ENCODE data around the gene UBAP1L.
"Not testable (repeated sequence)": the region's sequence is repeated elsewhere in the genome, so short reads cannot be mapped to it uniquely, and the experiment has no call there.

UBAP1L gene

DNA sequence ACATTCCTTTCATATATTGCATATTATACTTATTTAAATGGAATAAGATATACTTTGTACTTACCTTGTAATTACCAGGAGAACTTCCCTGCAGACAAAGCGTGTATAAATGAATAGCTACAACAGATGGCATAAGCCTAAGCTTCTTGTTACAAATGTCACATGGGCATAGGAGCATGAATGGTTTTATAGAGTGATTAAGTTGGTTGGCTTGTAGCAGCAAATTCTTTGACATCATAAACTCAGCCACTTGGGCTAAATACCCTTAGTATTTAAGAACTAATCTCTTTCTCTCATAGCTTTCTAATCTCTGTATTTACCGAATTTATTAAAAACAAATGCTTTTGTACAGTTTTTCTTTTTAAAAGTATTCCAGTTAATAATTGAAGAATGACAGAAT is at the start of gene UBAP1L:
TSS of gene UBAP1L (minus strand) at position 115 of the 400 bp plus-strand sequence. CDS start 8,985 bp downstream, outside the sequence.
- H3K27ac Mint-ChIP-seq, result no peak within 1 kb of the TSS
- no peak within 1 kb of the TSS for H3K4me3 Mint-ChIP-seq
- H3K9me3 Mint-ChIP-seq, result no peaks in the 10 kb centered on the region
- H3K36me3 Mint-ChIP-seq, result peaks cover 45 to 51% of the 10 kb centered on the region in 2 donors
- no peak for ATAC-seq (replicated peaks)
- DNase-seq, result no peak
- no peaks in the 10 kb centered on the region for H3K4me1 Mint-ChIP-seq
- H3K27me3 Mint-ChIP-seq, result no peaks in the 10 kb centered on the region

DNA sequence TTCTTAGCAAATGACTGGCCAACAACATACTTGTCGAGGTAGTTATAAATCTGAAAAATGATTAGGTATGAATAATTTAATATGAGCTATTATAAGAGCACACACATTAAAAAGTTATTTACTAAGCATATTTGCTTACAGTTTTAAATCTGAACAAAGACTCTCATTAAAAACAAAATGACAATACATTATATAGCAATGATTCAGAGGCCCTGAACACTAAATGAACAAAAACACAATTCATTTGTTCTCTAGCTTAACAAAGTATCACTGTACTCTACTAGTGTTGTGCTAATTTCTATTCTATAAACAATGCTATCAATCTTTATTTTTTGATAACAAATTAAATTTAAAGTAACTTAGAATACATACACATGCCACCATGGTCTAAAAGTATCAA is 49.1 kb upstream of the UBAP1L start:
- peaks cover 7 to 17% of the 10 kb centered on the region in 2 donors for H3K36me3 Mint-ChIP-seq
- no peaks in the 10 kb centered on the region for H3K9me3 Mint-ChIP-seq
- DNase-seq, result no peak
- H3K27ac Mint-ChIP-seq, result no peak overlapping the region
- H3K27me3 Mint-ChIP-seq, result no peaks in the 10 kb centered on the region
- peaks cover 0 to 4% of the 10 kb centered on the region in 2 donors for H3K4me1 Mint-ChIP-seq
- no peak for ATAC-seq (replicated peaks)
- no peak overlapping the region for H3K4me3 Mint-ChIP-seq

DNA sequence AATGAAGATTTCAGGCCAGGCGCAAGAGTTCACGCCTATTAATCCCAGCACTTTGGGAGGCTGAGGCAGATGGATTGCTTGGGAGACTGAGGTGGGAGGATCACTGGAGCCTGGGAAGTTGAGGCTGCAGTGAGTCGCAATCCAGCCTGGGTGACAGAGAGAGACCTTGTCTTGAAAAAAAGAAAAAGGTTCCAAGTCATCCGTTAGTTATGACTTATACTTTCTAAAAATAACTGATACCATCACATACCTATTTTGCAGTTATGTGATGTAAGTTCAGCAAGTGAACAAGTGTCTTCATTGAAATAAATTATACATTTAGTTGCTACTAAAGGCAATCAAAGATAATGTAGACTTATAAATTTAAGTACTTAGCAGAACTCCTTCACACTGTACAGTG is 48.0 kb upstream of the UBAP1L start:
- no peaks in the 10 kb centered on the region for H3K9me3 Mint-ChIP-seq
- no peaks in the 10 kb centered on the region for H3K27me3 Mint-ChIP-seq
- DNase-seq (no peak), ATAC-seq (replicated peaks) (no peak)
- H3K36me3 Mint-ChIP-seq, result peaks cover 5 to 15% of the 10 kb centered on the region in 2 donors
- H3K4me3 Mint-ChIP-seq, result no peak overlapping the region
- no peaks in the 10 kb centered on the region for H3K4me1 Mint-ChIP-seq
- H3K27ac Mint-ChIP-seq, result no peak overlapping the region

DNA sequence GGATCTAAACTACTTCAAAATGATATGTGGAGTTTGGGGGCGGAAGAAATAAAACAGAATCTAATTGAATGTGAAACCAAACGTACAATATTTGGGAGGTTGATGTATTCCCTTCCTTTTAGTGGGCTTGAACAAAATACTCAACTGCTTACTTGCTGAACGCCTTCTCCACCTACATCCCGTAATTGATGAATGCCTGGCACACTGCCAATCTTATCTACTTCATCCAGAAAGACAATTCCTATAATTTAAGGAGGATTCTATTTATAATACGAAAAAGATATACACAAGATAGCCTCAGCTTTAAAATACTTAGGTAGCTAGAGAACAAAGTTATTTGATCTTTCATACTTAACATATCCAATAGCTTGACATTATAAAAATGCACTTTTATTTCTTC is 41.7 kb upstream of the UBAP1L start:
- ATAC-seq (replicated peaks), result no peak
- no peaks in the 10 kb centered on the region for H3K9me3 Mint-ChIP-seq
- H3K4me1 Mint-ChIP-seq, result no peaks in the 10 kb centered on the region
- DNase-seq, result no peak
- H3K27me3 Mint-ChIP-seq, result no peaks in the 10 kb centered on the region
- peaks cover 23 to 29% of the 10 kb centered on the region in 2 donors for H3K36me3 Mint-ChIP-seq
- no peak overlapping the region for H3K27ac Mint-ChIP-seq
- H3K4me3 Mint-ChIP-seq, result no peak overlapping the region

DNA sequence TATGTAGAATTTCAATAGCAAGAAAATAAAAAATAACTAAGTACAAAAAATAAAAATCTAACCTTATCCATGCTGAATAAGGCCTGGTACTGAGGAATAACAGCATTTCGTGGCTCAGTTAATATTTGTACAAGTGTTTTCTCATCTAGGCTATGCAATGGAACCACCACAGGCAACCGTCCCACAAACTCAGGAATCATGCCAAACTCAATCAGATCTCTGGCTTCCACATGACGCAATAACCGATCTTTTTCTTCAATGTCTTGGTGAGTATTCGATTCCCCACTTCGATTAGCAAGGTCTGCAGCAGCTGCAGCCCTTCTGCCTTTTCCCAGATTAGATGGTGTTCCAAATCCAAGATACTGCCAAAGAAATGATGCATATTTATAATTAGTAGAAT is 39.7 kb upstream of the UBAP1L start:
- peaks cover 25 to 26% of the 10 kb centered on the region in 2 donors for H3K36me3 Mint-ChIP-seq
- no peaks in the 10 kb centered on the region for H3K27me3 Mint-ChIP-seq
- ATAC-seq (replicated peaks), result no peak
- no peak overlapping the region for H3K27ac Mint-ChIP-seq
- H3K4me1 Mint-ChIP-seq, result no peaks in the 10 kb centered on the region
- no peak overlapping the region for H3K4me3 Mint-ChIP-seq
- DNase-seq, result no peak
- H3K9me3 Mint-ChIP-seq, result no peaks in the 10 kb centered on the region

DNA sequence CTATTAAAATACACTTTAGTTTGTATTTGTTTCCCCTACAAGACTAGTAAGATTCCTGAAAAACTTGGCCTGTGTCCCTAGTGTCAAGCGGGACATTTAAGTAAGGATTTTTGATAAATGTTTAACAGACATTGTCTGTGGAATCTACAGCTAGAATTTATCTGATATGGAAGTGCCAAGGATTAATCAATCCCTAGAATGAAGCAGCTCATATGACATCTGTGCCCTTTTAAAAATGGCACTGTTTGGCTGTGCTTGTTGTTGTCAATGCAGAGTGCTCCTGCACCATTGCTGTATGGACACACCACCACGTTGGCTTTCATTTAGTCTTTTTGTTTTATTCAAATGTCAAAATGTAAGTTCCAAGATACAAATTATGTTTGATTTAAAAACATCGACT is 32.9 kb upstream of the UBAP1L start:
- no peak for ATAC-seq (replicated peaks)
- no peaks in the 10 kb centered on the region for H3K4me1 Mint-ChIP-seq
- no peaks in the 10 kb centered on the region for H3K27me3 Mint-ChIP-seq
- no peaks in the 10 kb centered on the region for H3K9me3 Mint-ChIP-seq
- no peak overlapping the region for H3K27ac Mint-ChIP-seq
- H3K36me3 Mint-ChIP-seq, result peaks cover 14 to 16% of the 10 kb centered on the region in 2 donors
- H3K4me3 Mint-ChIP-seq, result no peak overlapping the region
- DNase-seq, result no peak

DNA sequence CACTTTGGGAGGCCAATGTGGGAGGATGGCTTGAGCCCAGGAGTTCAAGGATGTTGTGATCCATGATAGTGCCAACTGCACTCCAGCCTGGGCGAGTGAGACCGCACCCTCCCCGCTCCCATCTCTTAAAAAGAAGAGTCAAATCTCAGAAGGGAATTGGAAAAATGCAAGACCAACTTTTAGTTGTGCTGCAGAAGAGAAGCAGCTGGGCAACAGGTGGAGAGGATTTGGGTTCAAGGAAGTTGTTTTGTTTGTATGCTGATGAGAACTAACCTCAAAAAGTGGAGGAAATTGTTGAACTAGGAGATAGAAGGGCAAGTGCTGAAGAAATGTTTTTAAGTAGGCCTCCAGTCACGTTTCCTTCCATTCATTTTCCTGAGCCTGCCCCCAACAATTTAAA is 31.4 kb upstream of the UBAP1L start:
- Mint-ChIP-seq H3K9me3 (no peaks in the 10 kb centered on the region), H3K27ac (no peak overlapping the region), H3K36me3 (peaks cover 7 to 10% of the 10 kb centered on the region in 2 donors), H3K4me3 (no peak overlapping the region), H3K27me3 (no peaks in the 10 kb centered on the region), H3K4me1 (no peaks in the 10 kb centered on the region)
- ATAC-seq (replicated peaks) (no peak), DNase-seq (no peak)

DNA sequence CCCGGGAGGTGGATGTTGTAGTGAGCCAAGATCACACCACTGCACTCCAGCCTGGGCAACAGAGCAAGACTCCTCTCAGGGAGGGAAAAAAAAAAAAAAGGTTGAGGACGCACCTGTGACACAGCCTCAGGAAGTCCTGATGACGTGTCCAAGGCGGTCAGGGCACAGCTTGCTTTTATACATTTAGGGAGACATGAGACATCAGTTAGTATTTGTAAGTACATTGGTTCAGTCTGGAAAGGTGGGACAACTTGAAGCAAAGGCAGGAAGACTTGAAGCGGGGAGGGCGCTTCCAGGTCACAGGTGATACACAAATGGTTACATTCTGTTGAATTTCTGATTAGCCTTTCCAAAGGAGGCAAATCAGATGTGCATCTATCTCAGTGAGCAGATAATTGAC is 23.6 kb upstream of the UBAP1L start:
- H3K4me3 Mint-ChIP-seq; H3K27ac Mint-ChIP-seq; H3K27me3 Mint-ChIP-seq; ATAC-seq (replicated peaks); DNase-seq; H3K9me3 Mint-ChIP-seq: not testable (repeated sequence)
- Mint-ChIP-seq H3K4me1 (peaks cover 5 to 10% of the 10 kb centered on the region in 2 donors), H3K36me3 (peaks cover 6 to 13% of the 10 kb centered on the region in 2 donors)

DNA sequence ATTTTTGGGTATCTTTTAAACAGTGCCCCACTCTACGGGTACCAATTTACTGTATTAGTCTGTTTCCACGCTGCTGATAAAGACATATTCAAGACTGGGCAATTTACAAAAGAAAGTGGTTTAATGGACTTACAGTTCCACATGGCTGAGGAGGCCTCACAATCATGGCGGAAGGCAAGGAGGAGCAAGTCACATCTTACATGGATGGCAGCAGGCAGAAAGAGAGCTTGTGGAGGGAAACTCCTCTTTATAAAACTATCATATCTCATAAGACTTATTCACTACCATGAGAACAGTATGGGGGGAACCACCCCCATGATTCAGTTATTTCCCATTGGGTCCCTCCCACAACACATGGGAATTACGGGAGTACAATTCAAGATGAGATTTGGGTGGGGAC is 22.9 kb upstream of the UBAP1L start:
- not testable (repeated sequence) for H3K27ac Mint-ChIP-seq; H3K27me3 Mint-ChIP-seq; DNase-seq; H3K4me3 Mint-ChIP-seq; ATAC-seq (replicated peaks); H3K9me3 Mint-ChIP-seq
- Mint-ChIP-seq H3K36me3 (peaks cover 6 to 15% of the 10 kb centered on the region in 2 donors), H3K4me1 (peaks cover 6 to 12% of the 10 kb centered on the region in 2 donors)

DNA sequence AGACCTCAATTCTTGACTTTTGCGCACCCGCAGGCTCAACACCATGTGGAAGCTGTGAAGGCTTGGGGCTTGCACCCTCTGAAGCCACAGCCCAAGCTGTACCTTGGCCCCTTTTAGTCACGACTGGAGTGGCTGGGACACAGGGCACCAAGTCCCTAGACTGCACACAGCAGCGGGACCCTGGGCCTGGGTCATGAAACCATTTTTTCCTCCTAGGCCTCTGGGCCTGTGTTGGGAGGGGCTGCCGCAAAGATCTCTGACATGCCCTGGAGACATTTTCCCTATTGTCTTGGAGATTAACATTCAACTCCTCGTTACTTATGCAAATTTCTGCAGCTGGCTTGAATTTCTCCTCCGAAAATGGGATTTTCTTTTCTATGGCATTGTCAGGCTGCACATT is 22.1 kb upstream of the UBAP1L start:
- peaks cover 6 to 15% of the 10 kb centered on the region in 2 donors for H3K36me3 Mint-ChIP-seq
- H3K27me3 Mint-ChIP-seq; H3K4me3 Mint-ChIP-seq; H3K27ac Mint-ChIP-seq; H3K9me3 Mint-ChIP-seq; DNase-seq; ATAC-seq (replicated peaks): not testable (repeated sequence)
- peaks cover 6 to 20% of the 10 kb centered on the region in 2 donors for H3K4me1 Mint-ChIP-seq

DNA sequence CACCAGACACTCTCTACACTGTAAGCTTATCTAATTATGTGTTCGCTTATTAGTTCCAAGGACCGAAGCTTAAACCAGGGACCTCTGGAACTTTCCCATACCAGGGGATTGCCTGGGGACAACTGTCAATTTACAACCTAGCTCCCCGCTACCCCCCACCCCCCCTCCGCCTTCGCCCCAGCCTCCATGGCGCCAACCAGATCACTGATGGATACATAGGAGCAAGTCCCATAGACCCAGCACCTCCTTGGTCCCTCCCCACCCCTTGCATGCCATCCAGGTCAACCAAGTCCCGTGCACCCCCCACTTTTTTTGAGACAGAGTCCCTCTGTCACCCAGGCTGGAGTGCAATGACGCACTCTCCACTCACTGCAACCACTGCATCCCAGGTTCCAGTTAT is 19.5 kb upstream of the UBAP1L start:
- H3K4me1 Mint-ChIP-seq, result peaks cover 13 to 37% of the 10 kb centered on the region in 2 donors
- H3K9me3 Mint-ChIP-seq, result peaks cover 6 to 8% of the 10 kb centered on the region in 2 donors
- no peak overlapping the region for H3K27ac Mint-ChIP-seq
- no peaks in the 10 kb centered on the region for H3K27me3 Mint-ChIP-seq
- DNase-seq (no peak), ATAC-seq (replicated peaks) (no peak)
- peak overlapping the region; percentile 92 to 97 for H3K4me3 Mint-ChIP-seq
- H3K36me3 Mint-ChIP-seq, result peaks cover 11 to 17% of the 10 kb centered on the region in 2 donors

DNA sequence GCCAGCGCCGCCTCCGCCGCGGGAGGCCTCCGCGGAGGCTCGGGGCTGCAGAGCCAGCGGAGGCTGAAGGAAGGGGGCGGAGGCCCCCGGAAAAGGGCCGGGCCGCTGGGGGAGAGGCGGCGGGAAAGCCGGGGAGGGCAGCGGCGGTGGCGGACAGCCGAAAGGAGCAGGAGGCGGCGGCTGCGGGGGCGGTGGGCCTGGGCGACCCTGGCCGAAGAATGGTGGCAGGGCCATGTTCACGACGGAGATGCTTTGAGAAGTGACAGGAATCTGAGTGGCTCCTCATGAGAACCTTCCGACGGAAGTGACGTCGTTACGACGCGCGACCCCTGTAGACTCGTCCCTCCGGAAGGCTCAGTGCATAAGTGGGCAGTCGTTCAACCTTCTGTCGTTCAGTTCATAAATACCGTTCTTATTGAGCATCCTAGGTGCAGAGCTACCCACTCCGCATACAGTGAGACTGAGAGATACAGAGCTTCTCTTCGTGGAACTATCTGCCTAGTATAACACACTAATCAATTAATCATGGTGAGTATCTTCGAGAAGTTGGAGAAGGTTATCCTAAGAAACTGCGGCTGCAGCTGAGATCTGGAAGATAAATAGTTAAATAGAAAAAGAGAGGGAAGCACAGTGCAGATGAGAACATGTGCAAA is 18.7 kb upstream of the UBAP1L start, which contains the start of gene PDCD7:
TSS of gene PDCD7 (minus strand) at position 261 of the 653 bp plus-strand sequence. CDS start at position 234, 27 bp downstream.
- peak; percentile 97 to 98 for ATAC-seq (replicated peaks)
- Mint-ChIP-seq H3K4me1 (peaks cover 15 to 37% of the 10 kb centered on the region in 2 donors), H3K4me3 (peak within 1 kb of the TSS; percentile 92 to 97)

DNA sequence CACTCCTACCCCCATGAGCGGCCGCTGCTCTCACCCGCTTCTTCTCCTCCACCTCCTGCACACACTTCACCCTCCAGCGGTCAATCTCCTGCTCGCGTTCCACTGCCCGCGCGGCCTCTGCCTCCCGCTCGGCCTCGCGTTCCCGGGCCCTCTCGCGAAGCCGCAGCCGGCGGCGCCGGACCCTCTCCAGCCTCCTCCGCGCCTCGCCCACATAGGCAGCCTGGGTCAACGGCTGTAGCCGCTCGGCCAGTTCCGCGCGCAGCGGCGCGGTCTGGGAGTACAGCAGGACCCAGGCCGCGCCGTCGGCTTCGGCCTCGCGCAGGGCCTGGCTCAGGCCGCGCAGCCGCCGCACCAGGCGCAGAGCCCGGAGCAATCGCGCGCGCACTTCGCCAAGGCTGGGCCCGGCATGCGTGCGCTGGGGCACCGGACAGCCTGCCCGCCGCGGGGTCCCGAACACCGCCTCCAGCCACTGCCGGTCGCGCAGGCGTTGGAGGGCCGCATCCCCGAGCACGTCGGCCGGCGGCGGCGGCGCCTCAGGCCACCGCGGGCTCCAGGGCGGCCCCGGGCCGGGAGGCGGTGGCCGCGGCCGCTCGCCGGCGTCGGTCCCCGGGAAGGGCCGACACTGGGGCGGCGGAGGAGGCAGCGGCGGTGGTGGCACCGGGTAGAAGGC is 18.0 kb upstream of the UBAP1L start:
- peaks cover 20 to 26% of the 10 kb centered on the region in 2 donors for H3K36me3 Mint-ChIP-seq
- ATAC-seq (replicated peaks) (peak; percentile 60 to 64), DNase-seq (peak; percentile 19)
- peak overlapping the region; percentile 92 to 97 for H3K4me3 Mint-ChIP-seq
- peaks cover 17 to 40% of the 10 kb centered on the region in 2 donors for H3K4me1 Mint-ChIP-seq
- H3K27ac Mint-ChIP-seq, result peak overlapping the region; percentile 91
- no peaks in the 10 kb centered on the region for H3K27me3 Mint-ChIP-seq
- peaks cover 6 to 8% of the 10 kb centered on the region in 2 donors for H3K9me3 Mint-ChIP-seq

More for the DNA sequence above, 18.7 kb upstream of the UBAP1L start, which contains the start of gene PDCD7:
- peak within 1 kb of the TSS; percentile 96 for H3K27ac Mint-ChIP-seq
- peaks cover 6 to 8% of the 10 kb centered on the region in 2 donors for H3K9me3 Mint-ChIP-seq
- H3K27me3 Mint-ChIP-seq, result no peaks in the 10 kb centered on the region
- peaks cover 17 to 22% of the 10 kb centered on the region in 2 donors for H3K36me3 Mint-ChIP-seq
- DNase-seq, result peak; percentile 81

DNA sequence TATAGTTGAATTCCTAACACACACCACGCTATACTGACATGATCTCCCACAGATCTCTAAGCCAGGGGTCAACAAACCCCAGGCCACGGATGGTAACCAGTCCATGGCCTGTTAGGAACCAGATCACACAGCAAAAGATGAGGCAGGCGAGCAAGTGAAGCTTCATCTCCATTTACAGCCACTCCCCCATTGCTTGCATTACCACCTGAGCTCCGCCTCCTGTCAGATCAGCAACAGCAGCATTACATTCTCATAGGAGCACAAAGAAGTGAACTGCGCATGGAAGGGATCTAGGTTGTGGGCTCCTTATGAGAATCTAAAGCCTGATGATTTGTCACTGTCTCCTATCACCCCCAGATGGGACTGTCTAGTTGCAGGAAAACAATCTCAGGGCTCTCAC is 15.9 kb upstream of the UBAP1L start:
- H3K27ac Mint-ChIP-seq, result no peak overlapping the region
- peaks cover 22 to 49% of the 10 kb centered on the region in 2 donors for H3K4me1 Mint-ChIP-seq
- ATAC-seq (replicated peaks) (no peak), DNase-seq (no peak)
- no peaks in the 10 kb centered on the region for H3K27me3 Mint-ChIP-seq
- H3K36me3 Mint-ChIP-seq, result peaks cover 25 to 30% of the 10 kb centered on the region in 2 donors
- no peaks in the 10 kb centered on the region for H3K9me3 Mint-ChIP-seq
- H3K4me3 Mint-ChIP-seq, result no peak overlapping the region

DNA sequence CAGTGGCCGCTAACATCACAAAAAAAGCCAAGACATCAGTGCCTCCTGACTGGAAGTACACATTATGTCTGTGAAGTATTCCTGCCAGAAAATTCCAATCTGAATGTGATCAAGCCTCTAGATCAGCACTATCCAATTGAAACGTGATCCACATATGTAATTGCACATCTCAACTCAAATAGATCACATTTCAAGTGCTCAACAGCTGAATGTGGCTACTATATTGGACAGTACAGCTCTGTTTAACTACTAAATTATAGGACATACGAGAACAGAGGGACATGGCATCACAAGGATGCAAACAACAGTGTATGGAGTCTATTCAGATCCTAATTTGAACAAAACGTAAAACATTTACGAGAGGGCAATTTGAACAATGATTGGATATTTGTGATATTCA is 542 bp upstream of the UBAP1L start:
- H3K27me3 Mint-ChIP-seq, result no peaks in the 10 kb centered on the region
- H3K27ac Mint-ChIP-seq, result no peak overlapping the region
- ATAC-seq (replicated peaks) (no peak), DNase-seq (no peak)
- H3K9me3 Mint-ChIP-seq, result no peaks in the 10 kb centered on the region
- no peak overlapping the region for H3K4me3 Mint-ChIP-seq
- H3K4me1 Mint-ChIP-seq, result no peaks in the 10 kb centered on the region
- peaks cover 45 to 51% of the 10 kb centered on the region in 2 donors for H3K36me3 Mint-ChIP-seq
